ENCODE measurements around the gene FBXO44. TPM values are rescaled to one million over a fixed set of nuclear protein-coding genes. Genes with fewer than 3 reads are reported as not detected.

Gene FBXO44
- total RNA-seq, 1 donor from 2014 or later, result 20.2 TPM

- H3K27ac ChIP-seq (replicated peaks), result no peak overlapping the region
- peak; percentile 81 for TF ChIP-seq CTCF (IDR thresholded peaks at IDR 0.05; ENCODE audit: borderline replicate concordance)
- H3K36me3 ChIP-seq, result no peaks in the 10 kb centered on the region
- no peaks in the 10 kb centered on the region for H3K9me3 ChIP-seq (replicated peaks)
- peak; percentile 80 for DNase-seq
- no peak overlapping the region for H3K4me3 ChIP-seq
- intact Hi-C loops (cut with micrococcal nuclease), result loop anchor here (10.0 kb wide), 1 partner anchor 611 kb away; no protein-coding TSS in a partner anchor
- peaks cover 72% of the 10 kb centered on the region for H3K27me3 ChIP-seq (ENCODE audit: low read depth)
- peaks cover 37% of the 10 kb centered on the region for H3K4me1 ChIP-seq
Measured at GRCh38 chr1:11645670-11646265, 8.9 kb upstream of the FBXO44 start.

- H3K4me1 ChIP-seq, result peaks cover 34% of the 10 kb centered on the region
- H3K9me3 ChIP-seq (replicated peaks), result no peaks in the 10 kb centered on the region
- H3K36me3 ChIP-seq, result no peaks in the 10 kb centered on the region
- DNase-seq, result no peak
- TF ChIP-seq CTCF (IDR thresholded peaks at IDR 0.05; ENCODE audit: borderline replicate concordance), result no peak
- H3K27me3 ChIP-seq (ENCODE audit: low read depth), result peaks cover 75% of the 10 kb centered on the region
- no peak overlapping the region for H3K4me3 ChIP-seq
- intact Hi-C loops (cut with micrococcal nuclease), result loop anchor here (10.0 kb wide), 1 partner anchor 612 kb away; no protein-coding TSS in a partner anchor
- H3K27ac ChIP-seq (replicated peaks), result no peak overlapping the region
Measured at GRCh38 chr1:11646317-11646716, 8.4 kb upstream of the FBXO44 start.

- Histone ChIP-seq H3K27me3 (ENCODE audit: low read depth) (peaks cover 65% of the 10 kb centered on the region), H3K4me1 (peaks cover 33% of the 10 kb centered on the region), H3K4me3 (no peak overlapping the region), H3K9me3 (replicated peaks) (no peaks in the 10 kb centered on the region), H3K27ac (replicated peaks) (no peak overlapping the region), H3K36me3 (no peaks in the 10 kb centered on the region)
- no peak for DNase-seq
- no peak for TF ChIP-seq CTCF (IDR thresholded peaks at IDR 0.05; ENCODE audit: borderline replicate concordance)
- intact Hi-C loops (cut with micrococcal nuclease), result loop anchor here (10.0 kb wide), 1 partner anchor 613 kb away; no protein-coding TSS in a partner anchor
Measured at GRCh38 chr1:11647333-11647732, 7.3 kb upstream of the FBXO44 start.

GRCh38 chr1:11648039-11648438 is 6.6 kb upstream of the FBXO44 start:
- intact Hi-C loops (cut with micrococcal nuclease), result loop anchor here (10.0 kb wide), 1 partner anchor 613 kb away; no protein-coding TSS in a partner anchor
- H3K9me3 ChIP-seq (replicated peaks), result no peaks in the 10 kb centered on the region
- peak; percentile 40 for DNase-seq

GRCh38 chr1:11648732-11649158 is 5.9 kb upstream of the FBXO44 start:
- Histone ChIP-seq H3K9me3 (replicated peaks) (no peaks in the 10 kb centered on the region), H3K36me3 (no peaks in the 10 kb centered on the region), H3K4me3 (peak overlapping the region; percentile 25), H3K27me3 (ENCODE audit: low read depth) (peaks cover 54% of the 10 kb centered on the region), H3K4me1 (peaks cover 33% of the 10 kb centered on the region), H3K27ac (replicated peaks) (no peak overlapping the region)
- no peak for TF ChIP-seq CTCF (IDR thresholded peaks at IDR 0.05; ENCODE audit: borderline replicate concordance)
- DNase-seq, result no peak
- intact Hi-C loops (cut with micrococcal nuclease), result loop anchor here (10.0 kb wide), 1 partner anchor 614 kb away; no protein-coding TSS in a partner anchor

More at GRCh38 chr1:11648039-11648438, 6.6 kb upstream of the FBXO44 start:
- Histone ChIP-seq H3K4me3 (no peak overlapping the region), H3K4me1 (peaks cover 33% of the 10 kb centered on the region), H3K27me3 (ENCODE audit: low read depth) (peaks cover 59% of the 10 kb centered on the region), H3K36me3 (no peaks in the 10 kb centered on the region), H3K27ac (replicated peaks) (no peak overlapping the region)
- no peak for TF ChIP-seq CTCF (IDR thresholded peaks at IDR 0.05; ENCODE audit: borderline replicate concordance)

Measured in left ventricle myocardium inferior (tissue), 1 donor.